Activated CD4-positive, alpha-beta T cell treated with anti-CD3 and anti-CD28 coated beads, Interleukin-2, amount 50 U/mL, for 16 hours (primary cell): ENCODE measurements around the gene SKIDA1.

Source experiments
- DNase-seq: peaks from one replicate; pipeline ENCODE4 v3.0.0-alpha.2; 2020

SKIDA1 gene

DNA sequence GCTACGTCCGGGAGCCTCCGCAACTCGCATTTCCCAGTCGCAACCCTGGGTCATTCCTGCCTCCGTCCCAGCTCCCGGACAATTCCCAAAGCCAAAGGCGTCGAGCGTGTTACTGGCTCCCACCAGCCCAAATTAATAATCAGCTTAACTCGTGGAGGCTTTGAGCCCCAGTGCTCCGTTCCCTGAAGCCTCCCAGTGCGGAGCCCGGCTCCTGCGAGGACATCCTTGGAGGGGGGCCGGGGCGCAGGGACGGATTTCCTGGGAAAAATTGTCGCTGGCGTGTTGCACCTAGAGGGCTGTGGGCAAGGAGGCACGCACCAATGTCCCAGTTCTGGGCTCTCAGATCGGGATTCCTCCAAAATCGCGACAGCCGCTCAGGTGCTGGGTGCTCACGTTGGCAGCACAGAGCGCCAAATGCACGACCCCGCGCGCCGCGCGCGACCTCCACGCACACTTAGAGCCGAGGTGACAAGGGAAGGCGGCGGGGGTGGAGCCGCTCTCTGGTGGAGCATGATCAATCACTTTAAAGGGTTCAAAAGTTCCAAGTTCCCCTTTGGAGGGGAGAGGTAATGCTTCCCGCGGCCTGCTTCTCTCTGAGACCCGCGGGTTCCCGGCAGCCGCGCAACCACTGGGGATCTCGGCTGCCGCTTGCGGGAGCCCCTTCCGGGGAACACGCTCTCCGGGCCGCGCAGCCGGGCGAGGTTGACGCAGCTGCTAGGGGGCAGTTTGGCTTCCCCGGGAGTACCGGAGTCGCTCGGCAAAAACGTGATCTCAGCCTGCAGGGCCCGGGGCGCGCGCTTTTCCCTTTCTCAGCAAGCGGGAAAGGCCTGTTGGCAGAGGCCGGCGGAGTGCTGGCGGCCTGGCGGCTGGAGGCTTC lies 25.5 kb downstream of the SKIDA1 start:
- no peak for DNase-seq

GRCh38 chr10:21498986-21499385 lies 26.5 kb downstream of the SKIDA1 start:
- no peak for DNase-seq

- DNase-seq = no peak
Measured at GRCh38 chr10:21498377-21498776, 27.1 kb downstream of the SKIDA1 start.

DNA sequence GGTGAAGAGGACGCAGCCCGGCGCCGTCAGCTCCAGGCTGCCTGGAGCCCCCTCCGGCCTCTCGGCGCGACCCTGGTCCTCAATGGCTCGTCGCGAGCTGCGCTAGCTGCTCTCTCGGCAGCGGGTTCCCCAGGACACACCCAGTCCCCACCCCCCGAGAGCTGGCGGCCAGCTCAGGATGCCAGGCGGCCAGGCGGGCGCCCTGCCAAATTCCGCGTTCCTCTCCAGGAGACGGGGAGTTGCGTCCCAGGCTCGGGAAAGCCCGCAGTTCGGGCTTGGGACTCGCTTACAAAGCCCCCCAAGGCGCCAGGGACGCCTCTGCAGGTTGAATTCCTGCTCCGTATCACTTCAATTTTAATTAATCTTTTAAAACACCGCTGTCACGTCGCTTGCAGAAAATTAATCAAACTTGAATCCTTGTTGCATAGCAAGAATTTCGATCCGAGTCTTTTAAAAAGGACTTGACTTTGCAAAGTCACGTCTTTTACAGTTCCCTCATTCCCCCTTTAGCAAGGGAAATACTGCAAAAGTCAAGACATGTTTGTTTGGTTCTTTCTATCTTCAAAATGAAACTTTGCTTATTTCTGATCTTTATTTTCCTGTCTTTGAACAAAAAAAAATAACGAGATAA lies 28.2 kb downstream of the SKIDA1 start:
- DNase-seq = no peak

- DNase-seq = peak; percentile 57
Measured at GRCh38 chr10:21496343-21497176, 28.9 kb downstream of the SKIDA1 start.

- DNase-seq = peak; percentile 88
Measured at GRCh38 chr10:21495752-21496342, 29.6 kb downstream of the SKIDA1 start.

- no peak for DNase-seq
Measured at GRCh38 chr10:21495002-21495751, 30.3 kb downstream of the SKIDA1 start.

DNA sequence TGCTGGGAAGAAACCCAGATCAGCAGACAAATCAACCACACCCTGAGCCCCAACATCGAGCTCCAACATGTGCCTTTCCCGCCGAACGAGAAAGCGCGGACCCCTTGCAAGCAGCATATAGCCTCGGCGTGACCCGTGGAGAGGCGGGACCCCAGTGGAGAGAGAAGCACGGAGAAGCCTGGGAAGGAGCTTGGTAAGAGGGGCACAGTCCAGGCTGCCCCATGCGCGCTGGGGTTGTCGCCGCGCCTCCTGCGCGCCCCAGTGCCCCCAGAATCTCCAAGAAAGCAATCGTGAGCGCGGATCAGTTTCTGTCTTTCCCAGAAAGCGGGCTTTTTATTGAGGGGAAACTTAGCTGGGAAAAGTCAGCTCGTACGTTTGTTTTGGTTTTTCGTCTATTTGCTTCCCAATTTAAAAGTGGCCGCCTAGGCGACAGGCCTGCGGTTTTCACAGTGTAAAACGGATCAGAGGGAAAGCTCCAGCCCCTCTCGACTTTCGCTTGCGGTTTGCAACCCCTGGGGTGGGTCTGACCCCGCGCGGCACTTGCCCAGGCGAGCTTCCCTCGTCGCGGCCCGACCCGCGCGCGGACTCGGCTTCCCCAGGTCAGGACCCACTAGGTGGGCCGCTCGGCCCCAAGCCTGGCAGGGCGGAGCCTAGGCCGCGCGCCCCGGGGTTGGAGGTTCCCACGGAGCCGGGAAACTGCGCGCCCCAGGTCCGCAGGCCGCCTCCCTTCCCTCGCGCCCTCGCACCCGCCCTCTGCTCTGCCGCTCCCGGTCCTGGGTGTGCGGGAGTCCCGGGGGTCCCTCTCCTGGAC lies 31.1 kb downstream of the SKIDA1 start:
- DNase-seq = no peak

DNA sequence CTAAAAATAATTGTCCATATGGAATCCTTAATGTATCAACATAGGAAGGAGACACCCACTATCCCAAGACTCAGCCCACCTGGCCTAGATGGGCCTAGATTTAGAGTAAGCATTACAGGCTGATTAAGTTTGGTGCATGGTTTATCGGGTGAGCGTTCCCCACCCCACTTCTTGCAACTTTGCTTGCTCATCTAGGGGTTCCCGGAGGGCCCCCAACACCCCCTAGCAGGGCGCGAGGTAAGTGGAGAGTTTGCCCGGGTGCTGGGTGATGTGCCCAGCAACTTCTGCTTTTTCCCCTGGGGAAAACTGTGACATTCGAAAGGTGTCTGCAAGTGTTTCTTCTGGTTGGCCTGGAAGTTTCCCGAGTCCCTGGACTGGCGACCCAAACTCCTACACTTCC lies 31.7 kb downstream of the SKIDA1 start:
- no peak for DNase-seq

GRCh38 chr10:21492421-21492820 lies 33.1 kb downstream of the SKIDA1 start:
- DNase-seq = no peak

DNA sequence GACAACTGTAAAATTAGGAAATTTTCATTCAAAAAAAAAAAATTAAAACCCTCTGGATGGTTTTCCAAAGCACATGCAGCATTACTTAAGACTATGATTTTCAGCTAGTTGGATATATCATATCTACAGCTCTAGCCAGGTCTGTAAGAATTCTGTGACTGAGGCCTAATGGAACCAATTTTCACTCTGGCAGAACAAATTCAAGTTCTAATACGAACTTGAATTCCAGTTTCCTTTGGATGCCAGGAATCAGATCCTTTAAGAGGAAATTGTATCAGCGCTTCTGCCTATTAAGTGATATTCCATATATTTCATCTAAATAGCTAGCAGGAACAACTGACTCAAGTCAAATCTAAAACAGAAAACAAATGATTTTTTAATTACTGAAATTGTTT lies 34.8 kb downstream of the SKIDA1 start:
- DNase-seq = no peak

DNA sequence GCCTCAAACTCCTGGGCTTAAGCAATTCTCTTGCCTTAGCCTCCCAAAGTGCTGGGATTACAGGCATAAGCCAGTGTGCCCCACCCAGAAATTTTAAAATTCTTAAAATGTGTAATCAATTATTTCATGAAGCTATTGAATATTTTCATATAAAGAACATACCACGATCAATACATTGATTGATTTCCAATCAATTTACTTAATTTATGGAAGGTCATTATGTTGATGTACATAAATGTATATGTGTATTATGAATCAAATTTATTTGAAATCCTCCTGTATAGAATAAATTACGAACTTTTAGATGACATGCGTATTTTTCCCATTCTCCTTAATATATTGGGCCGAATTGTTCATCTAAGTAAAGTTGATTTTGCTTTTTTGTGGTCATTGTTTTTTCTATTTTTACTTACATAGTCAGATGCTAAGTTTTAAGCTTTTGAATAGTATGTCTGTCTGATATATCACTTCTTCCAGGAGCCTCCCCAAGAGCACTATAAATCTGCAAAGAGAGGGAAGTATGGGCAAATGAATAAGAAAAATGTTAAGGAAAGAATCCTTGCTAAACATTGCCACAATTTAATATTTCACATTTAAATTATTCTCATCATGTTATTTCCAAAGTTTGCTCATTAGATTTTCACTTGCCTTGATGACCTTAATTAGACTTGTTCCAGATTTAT lies 35.3 kb downstream of the SKIDA1 start:
- no peak for DNase-seq

DNA sequence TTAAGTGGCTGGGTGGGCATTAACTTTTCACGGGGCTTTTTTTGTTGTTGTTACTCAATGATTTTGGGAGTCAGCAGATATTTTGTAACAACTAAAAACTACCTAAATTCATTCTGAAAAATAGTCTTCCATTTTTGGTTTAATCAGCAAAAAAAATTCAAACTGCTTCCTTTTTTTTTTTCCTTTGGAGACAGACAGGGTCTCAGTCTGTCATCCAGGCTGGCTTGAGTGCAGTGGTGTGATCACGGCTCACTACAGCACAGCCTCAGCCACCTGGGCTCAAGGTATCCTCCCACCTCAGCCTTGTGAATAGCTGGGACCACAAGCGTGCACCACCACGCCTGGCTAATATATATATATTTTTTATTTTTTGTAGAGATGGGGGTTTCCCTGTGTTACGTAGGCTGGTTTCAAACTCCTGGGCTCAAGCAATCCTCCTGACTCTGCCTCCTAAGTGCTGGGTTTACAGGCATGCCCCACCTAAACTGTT lies 36.5 kb downstream of the SKIDA1 start:
- DNase-seq = no peak

GRCh38 chr10:21488246-21488956 lies 37.1 kb downstream of the SKIDA1 start:
- no peak for DNase-seq

GRCh38 chr10:21487416-21488180 lies 37.9 kb downstream of the SKIDA1 start:
- no peak for DNase-seq

GRCh38 chr10:21482821-21483220 lies 42.7 kb downstream of the SKIDA1 start:
- DNase-seq = no peak

DNA sequence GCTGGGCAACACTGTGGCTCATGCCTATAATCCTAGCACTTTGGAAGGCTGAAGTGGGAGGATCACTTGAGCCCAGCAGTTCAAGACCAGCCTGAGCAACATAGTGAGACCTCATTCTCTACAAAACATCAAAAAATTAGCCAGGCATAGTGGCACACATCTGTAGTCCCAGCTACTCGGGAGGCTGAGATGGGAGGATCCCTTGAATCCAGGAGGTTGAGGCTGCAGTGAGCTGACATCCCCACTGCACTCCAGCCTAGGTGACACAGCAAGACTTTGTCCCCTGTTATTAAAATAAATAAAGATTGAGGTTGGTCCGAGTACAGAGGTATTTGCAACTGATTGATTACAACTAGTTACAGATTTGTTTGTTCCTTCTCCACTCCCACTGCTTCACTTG lies 44.1 kb downstream of the SKIDA1 start:
- DNase-seq = no peak

GRCh38 chr10:21479570-21480315 lies 45.7 kb downstream of the SKIDA1 start:
- no peak for DNase-seq
